SJSA1 (cell line): ENCODE results near the gene ZNF521. TPM values are rescaled to one million over a fixed set of nuclear protein-coding genes. Genes with fewer than 3 reads are reported as not detected.

ENCODE experiments used
- DNase-seq, 2 experiments: peaks; one replicate each; pipeline ENCODE4 v3.0.0-alpha.2; 2015 to 2020; ENCODE audit warnings: low spot score in 2 of 2, low read depth in 1 of 2
- H3K27ac ChIP-seq: fragments of 250-450 bp; sonication (Bioruptor Pico); 2 replicates; pipeline ENCODE4 v1.5.1; 2020; ENCODE audit warnings: mild to moderate bottlenecking, moderate library complexity
- H3K27me3 ChIP-seq: fragments of 250-450 bp; sonication (Bioruptor Pico); replicated peaks from 2 replicates; pipeline ENCODE4 v1.5.1; 2020; ENCODE audit warnings: mild to moderate bottlenecking, moderate library complexity
- H3K36me3 ChIP-seq: fragments of 250-450 bp; sonication (Bioruptor Pico); 2 replicates; pipeline ENCODE4 v1.5.1; 2020; ENCODE audit warnings: mild to moderate bottlenecking
- H3K4me1 ChIP-seq: fragments of 250-450 bp; sonication (Bioruptor Pico); replicated peaks from 2 replicates; pipeline ENCODE4 v1.6.1; 2021; ENCODE audit warnings: mild to moderate bottlenecking
- H3K4me3 ChIP-seq: fragments of 250-450 bp; sonication (Bioruptor Pico); 2 replicates; pipeline ENCODE4 v1.5.1; 2020; ENCODE audit warnings: mild to moderate bottlenecking
- H3K9me3 ChIP-seq: fragments of 250-450 bp; sonication (Bioruptor Pico); replicated peaks from 2 replicates; pipeline ENCODE4 v1.5.1; 2020; ENCODE audit warnings: mild to moderate bottlenecking
- total RNA-seq: library from RNA; depleted of rRNA; stranded (reverse); fragments of >200 nt; shearing (Covaris generic); gene quantifications from 2 replicates; pipeline ENCODE4 v1.2.3, GENCODE V29; 2014

The ZNF521 gene
- total RNA-seq, 1 experiment from 2014 or later = 0.34 TPM

GRCh38 chr18:25230658-25231326 is 121.2 kb downstream of the ZNF521 start:
- Histone ChIP-seq H3K27me3 (no peaks in the 10 kb centered on the region), H3K27ac (no peak overlapping the region), H3K36me3 (no peaks in the 10 kb centered on the region), H3K4me1 (0 out of 2 replicates have a peak, but pooled peaks cover 5% of the 10 kb centered on the region), H3K9me3 (no peaks in the 10 kb centered on the region), H3K4me3 (no peak overlapping the region)
- DNase-seq = no peak

- no peaks in the 10 kb centered on the region for H3K27me3 ChIP-seq
- H3K9me3 ChIP-seq = no peaks in the 10 kb centered on the region
- no peak overlapping the region for H3K4me3 ChIP-seq
- H3K27ac ChIP-seq = no peak overlapping the region
- 0 out of 2 replicates have a peak, but pooled peaks cover 5% of the 10 kb centered on the region for H3K4me1 ChIP-seq
- DNase-seq = no peak
- no peaks in the 10 kb centered on the region for H3K36me3 ChIP-seq
These were observed 122.0 kb downstream of the ZNF521 start for GRCh38 chr18:25229920-25230319.

GRCh38 chr18:25229081-25229480 is 122.9 kb downstream of the ZNF521 start:
- no peak for DNase-seq
- H3K4me3 ChIP-seq = no peak overlapping the region
- no peak overlapping the region for H3K27ac ChIP-seq
- no peaks in the 10 kb centered on the region for H3K27me3 ChIP-seq
- no peaks in the 10 kb centered on the region for H3K36me3 ChIP-seq
- H3K9me3 ChIP-seq = no peaks in the 10 kb centered on the region
- H3K4me1 ChIP-seq = 0 out of 2 replicates have a peak, but pooled peaks cover 5% of the 10 kb centered on the region

- DNase-seq = no peak
- H3K27ac ChIP-seq = no peak overlapping the region
- H3K36me3 ChIP-seq = no peaks in the 10 kb centered on the region
- no peak overlapping the region for H3K4me3 ChIP-seq
- no peaks in the 10 kb centered on the region for H3K27me3 ChIP-seq
- no peaks in the 10 kb centered on the region for H3K9me3 ChIP-seq
- H3K4me1 ChIP-seq = 0 out of 2 replicates have a peak, but pooled peaks cover 5% of the 10 kb centered on the region
These were observed 123.6 kb downstream of the ZNF521 start for GRCh38 chr18:25228410-25228809.

- Histone ChIP-seq H3K27ac (no peak overlapping the region), H3K4me3 (no peak overlapping the region), H3K27me3 (no peaks in the 10 kb centered on the region), H3K4me1 (no peaks in the 10 kb centered on the region), H3K36me3 (no peaks in the 10 kb centered on the region), H3K9me3 (no peaks in the 10 kb centered on the region)
- no peak for DNase-seq
These were observed 126.8 kb downstream of the ZNF521 start for GRCh38 chr18:25225151-25225550.

- no peak overlapping the region for H3K27ac ChIP-seq
- no peaks in the 10 kb centered on the region for H3K36me3 ChIP-seq
- no peak overlapping the region for H3K4me3 ChIP-seq
- DNase-seq = no peak
- H3K27me3 ChIP-seq = no peaks in the 10 kb centered on the region
- H3K9me3 ChIP-seq = no peaks in the 10 kb centered on the region
- H3K4me1 ChIP-seq = no peaks in the 10 kb centered on the region
These were observed 127.8 kb downstream of the ZNF521 start for GRCh38 chr18:25223899-25224886.

- Histone ChIP-seq H3K4me3 (no peak overlapping the region), H3K4me1 (no peaks in the 10 kb centered on the region), H3K27me3 (no peaks in the 10 kb centered on the region), H3K27ac (no peak overlapping the region), H3K36me3 (no peaks in the 10 kb centered on the region), H3K9me3 (no peaks in the 10 kb centered on the region)
- DNase-seq = no peak
These were observed 128.8 kb downstream of the ZNF521 start for GRCh38 chr18:25223211-25223610.

GRCh38 chr18:25222648-25223047 is 129.3 kb downstream of the ZNF521 start:
- H3K4me1 ChIP-seq = no peaks in the 10 kb centered on the region
- H3K27me3 ChIP-seq = no peaks in the 10 kb centered on the region
- H3K4me3 ChIP-seq = no peak overlapping the region
- H3K27ac ChIP-seq = no peak overlapping the region
- no peaks in the 10 kb centered on the region for H3K36me3 ChIP-seq
- H3K9me3 ChIP-seq = no peaks in the 10 kb centered on the region
- no peak for DNase-seq

- Histone ChIP-seq H3K36me3 (no peaks in the 10 kb centered on the region), H3K27ac (no peak overlapping the region), H3K27me3 (no peaks in the 10 kb centered on the region), H3K9me3 (no peaks in the 10 kb centered on the region), H3K4me3 (no peak overlapping the region), H3K4me1 (no peaks in the 10 kb centered on the region)
- DNase-seq = no peak
These were observed 141.3 kb downstream of the ZNF521 start for GRCh38 chr18:25210622-25211021.

- H3K9me3 ChIP-seq = no peaks in the 10 kb centered on the region
- no peak overlapping the region for H3K27ac ChIP-seq
- H3K36me3 ChIP-seq = no peaks in the 10 kb centered on the region
- no peaks in the 10 kb centered on the region for H3K27me3 ChIP-seq
- H3K4me1 ChIP-seq = no peaks in the 10 kb centered on the region
- no peak overlapping the region for H3K4me3 ChIP-seq
- no peak for DNase-seq
These were observed 159.9 kb downstream of the ZNF521 start for GRCh38 chr18:25192065-25192464.

GRCh38 chr18:25190472-25190871 is 161.5 kb downstream of the ZNF521 start:
- DNase-seq = no peak
- Histone ChIP-seq H3K9me3 (no peaks in the 10 kb centered on the region), H3K36me3 (no peaks in the 10 kb centered on the region), H3K4me1 (no peaks in the 10 kb centered on the region), H3K27me3 (no peaks in the 10 kb centered on the region), H3K27ac (no peak overlapping the region), H3K4me3 (no peak overlapping the region)

- H3K36me3 ChIP-seq = no peaks in the 10 kb centered on the region
- H3K27me3 ChIP-seq = no peaks in the 10 kb centered on the region
- no peak for DNase-seq
- no peaks in the 10 kb centered on the region for H3K9me3 ChIP-seq
- no peaks in the 10 kb centered on the region for H3K4me1 ChIP-seq
- no peak overlapping the region for H3K4me3 ChIP-seq
- H3K27ac ChIP-seq = no peak overlapping the region
These were observed 162.4 kb downstream of the ZNF521 start for GRCh38 chr18:25189391-25190185.

GRCh38 chr18:25187521-25188192 is 164.3 kb downstream of the ZNF521 start:
- no peak overlapping the region for H3K4me3 ChIP-seq
- no peaks in the 10 kb centered on the region for H3K4me1 ChIP-seq
- DNase-seq = no peak
- H3K9me3 ChIP-seq = no peaks in the 10 kb centered on the region
- no peaks in the 10 kb centered on the region for H3K36me3 ChIP-seq
- no peaks in the 10 kb centered on the region for H3K27me3 ChIP-seq
- no peak overlapping the region for H3K27ac ChIP-seq
